Osteocyte (in vitro differentiated cells): ENCODE data around the gene DIAPH2. TPM values are rescaled to one million over a fixed set of nuclear protein-coding genes. Genes with fewer than 3 reads are reported as not detected.

Experiments used
- DNase-seq: peaks from one replicate; pipeline ENCODE4 v3.0.0; 2021; ENCODE audit warnings: mixed read lengths; ENCODE audit not compliant: unreplicated experiment; ENCODE audit errors: extremely low spot score
- H3K27ac Mint-ChIP-seq: one replicate; pipeline ENCODE4 v1.8.0; 2021; ENCODE audit warnings: mild to moderate bottlenecking, mixed read lengths; ENCODE audit not compliant: unreplicated experiment
- H3K27me3 Mint-ChIP-seq: one replicate; pipeline ENCODE4 v1.8.0; 2021; ENCODE audit warnings: mixed read lengths; ENCODE audit not compliant: unreplicated experiment
- H3K36me3 Mint-ChIP-seq: one replicate; pipeline ENCODE4 v1.8.0; 2021; ENCODE audit warnings: mixed read lengths; ENCODE audit not compliant: unreplicated experiment
- H3K4me1 Mint-ChIP-seq: one replicate; pipeline ENCODE4 v1.8.0; 2021; ENCODE audit warnings: mixed read lengths; ENCODE audit not compliant: unreplicated experiment
- H3K4me3 Mint-ChIP-seq: one replicate; pipeline ENCODE4 v1.8.0; 2021; ENCODE audit warnings: mild to moderate bottlenecking, moderate library complexity, mixed read lengths; ENCODE audit not compliant: unreplicated experiment
- H3K9me3 Mint-ChIP-seq: one replicate; pipeline ENCODE4 v1.8.0; 2021; ENCODE audit warnings: mixed read lengths; ENCODE audit not compliant: unreplicated experiment
- total RNA-seq: library from RNA; stranded (reverse); gene quantifications from 2 replicates; pipeline ENCODE4 v1.2.1, GENCODE V29; 2021
- TF ChIP-seq, protein P1 (sequence below): fragments of 200-600 bp; sonication (generic); IDR thresholded peaks from 2 replicates; pipeline ENCODE4 v1.5.0; 2021; ENCODE audit warnings: antibody characterized with exemption, mild to moderate bottlenecking, moderate library complexity

The DIAPH2 gene
- total RNA-seq, 1 donor from 2014 or later: 9.3 TPM

DNA sequence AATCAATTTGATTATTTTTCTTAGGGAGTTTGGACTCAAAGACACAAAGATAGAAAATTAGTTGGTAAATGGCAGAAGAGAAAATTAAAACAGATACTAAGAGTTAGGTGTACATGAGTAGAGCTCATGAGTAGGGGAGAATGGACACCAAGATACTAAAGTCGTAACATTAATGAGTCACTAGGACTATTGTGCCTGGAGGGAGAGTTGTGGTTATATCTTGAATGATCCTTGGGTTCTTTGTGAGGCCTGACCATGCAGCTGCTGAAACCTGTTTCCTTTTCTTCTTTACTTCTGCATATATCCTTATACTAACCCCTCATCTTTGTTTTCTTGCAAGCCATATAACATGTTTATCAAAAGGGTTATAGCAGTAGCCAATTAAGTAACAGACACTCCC, 731.8 kb downstream of the DIAPH2 start:
- no peak for DNase-seq
- H3K27me3 Mint-ChIP-seq: no peaks in the 10 kb centered on the region
- no peak overlapping the region for H3K4me3 Mint-ChIP-seq
- H3K36me3 Mint-ChIP-seq: no peaks in the 10 kb centered on the region
- TF ChIP-seq, protein P1, sequence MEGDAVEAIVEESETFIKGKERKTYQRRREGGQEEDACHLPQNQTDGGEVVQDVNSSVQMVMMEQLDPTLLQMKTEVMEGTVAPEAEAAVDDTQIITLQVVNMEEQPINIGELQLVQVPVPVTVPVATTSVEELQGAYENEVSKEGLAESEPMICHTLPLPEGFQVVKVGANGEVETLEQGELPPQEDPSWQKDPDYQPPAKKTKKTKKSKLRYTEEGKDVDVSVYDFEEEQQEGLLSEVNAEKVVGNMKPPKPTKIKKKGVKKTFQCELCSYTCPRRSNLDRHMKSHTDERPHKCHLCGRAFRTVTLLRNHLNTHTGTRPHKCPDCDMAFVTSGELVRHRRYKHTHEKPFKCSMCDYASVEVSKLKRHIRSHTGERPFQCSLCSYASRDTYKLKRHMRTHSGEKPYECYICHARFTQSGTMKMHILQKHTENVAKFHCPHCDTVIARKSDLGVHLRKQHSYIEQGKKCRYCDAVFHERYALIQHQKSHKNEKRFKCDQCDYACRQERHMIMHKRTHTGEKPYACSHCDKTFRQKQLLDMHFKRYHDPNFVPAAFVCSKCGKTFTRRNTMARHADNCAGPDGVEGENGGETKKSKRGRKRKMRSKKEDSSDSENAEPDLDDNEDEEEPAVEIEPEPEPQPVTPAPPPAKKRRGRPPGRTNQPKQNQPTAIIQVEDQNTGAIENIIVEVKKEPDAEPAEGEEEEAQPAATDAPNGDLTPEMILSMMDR: no peak
- H3K4me1 Mint-ChIP-seq: no peaks in the 10 kb centered on the region
- H3K9me3 Mint-ChIP-seq: peaks cover 15% of the 10 kb centered on the region
- H3K27ac Mint-ChIP-seq: no peak overlapping the region

DNA sequence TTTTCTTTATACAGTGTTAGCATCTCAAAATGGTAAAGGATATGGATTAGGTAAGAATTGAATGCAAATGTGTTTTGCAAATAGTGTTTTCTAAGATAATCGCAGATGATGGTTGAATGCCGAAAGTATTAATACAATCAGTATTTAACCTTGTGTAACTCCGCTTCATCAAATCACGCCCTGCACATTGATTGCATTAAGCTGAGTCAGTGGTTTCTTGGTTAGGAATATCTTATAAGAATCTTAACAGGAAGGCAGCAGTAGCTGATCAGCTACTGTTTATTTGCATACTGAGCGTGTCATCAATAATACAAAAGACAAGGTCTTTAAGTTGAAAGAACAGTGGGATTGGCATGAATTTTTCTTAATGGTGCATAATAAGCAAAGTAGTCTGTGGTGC, 744.5 kb downstream of the DIAPH2 start:
- DNase-seq: no peak
- H3K4me3 Mint-ChIP-seq: no peak overlapping the region
- no peak overlapping the region for H3K27ac Mint-ChIP-seq
- H3K4me1 Mint-ChIP-seq: no peaks in the 10 kb centered on the region
- H3K36me3 Mint-ChIP-seq: peaks cover 2% of the 10 kb centered on the region
- no peaks in the 10 kb centered on the region for H3K9me3 Mint-ChIP-seq
- H3K27me3 Mint-ChIP-seq: no peaks in the 10 kb centered on the region
- TF ChIP-seq, protein P1: no peak

DNA sequence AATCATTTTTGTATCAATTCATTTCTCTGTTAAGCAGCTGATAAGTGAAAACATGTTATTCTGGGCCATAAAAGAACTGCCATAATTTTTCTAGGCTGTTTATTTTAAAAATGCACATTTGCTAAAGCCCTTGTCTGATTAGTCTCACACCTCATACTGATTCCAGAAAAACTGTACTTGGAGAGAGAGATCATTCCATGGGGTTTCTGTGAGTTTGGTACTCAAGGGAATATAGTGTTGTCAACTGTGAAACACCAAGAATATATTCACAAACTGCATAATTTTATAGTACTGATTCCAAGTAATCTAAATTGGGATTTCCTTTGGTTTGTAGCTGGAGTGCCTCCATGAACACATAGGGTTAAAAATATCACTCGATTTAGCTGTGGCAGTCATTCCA, 746.6 kb downstream of the DIAPH2 start:
- no peak for DNase-seq
- Mint-ChIP-seq H3K4me1 (no peaks in the 10 kb centered on the region), H3K27ac (no peak overlapping the region), H3K27me3 (no peaks in the 10 kb centered on the region), H3K9me3 (no peaks in the 10 kb centered on the region), H3K4me3 (no peak overlapping the region), H3K36me3 (peaks cover 2% of the 10 kb centered on the region)
- TF ChIP-seq, protein P1: no peak

DNA sequence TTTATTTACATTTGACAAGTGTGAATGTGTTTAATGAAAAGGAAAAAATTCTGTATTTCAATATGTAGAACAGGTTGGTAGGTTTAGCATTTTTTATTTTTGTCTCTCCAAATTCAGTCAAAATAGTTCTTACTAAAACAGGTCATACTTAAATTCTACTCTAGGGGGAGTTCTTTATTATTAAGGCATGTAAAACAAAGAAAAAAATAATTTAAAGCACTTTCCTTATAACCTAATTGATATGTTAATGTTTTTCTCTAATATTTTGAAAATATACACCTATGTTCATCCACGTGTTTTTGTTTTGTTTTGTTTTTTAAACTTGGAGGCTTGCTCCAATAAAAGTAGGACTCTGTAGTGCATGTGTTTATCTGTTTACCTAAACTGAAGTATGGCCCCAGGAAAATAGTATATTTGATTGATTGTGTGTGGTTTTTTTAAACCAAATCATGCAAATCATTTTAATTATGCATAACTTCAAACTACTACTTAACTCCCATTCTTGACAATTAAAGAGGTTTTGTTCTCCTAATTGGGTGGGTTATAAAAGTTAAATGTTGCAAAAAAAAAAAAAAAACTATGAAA, 761.7 kb downstream of the DIAPH2 start:
- TF ChIP-seq, protein P1: peak; percentile 30
- no peaks in the 10 kb centered on the region for H3K4me1 Mint-ChIP-seq
- H3K27me3 Mint-ChIP-seq: no peaks in the 10 kb centered on the region
- no peak overlapping the region for H3K4me3 Mint-ChIP-seq
- H3K36me3 Mint-ChIP-seq: no peaks in the 10 kb centered on the region
- H3K27ac Mint-ChIP-seq: no peak overlapping the region
- no peaks in the 10 kb centered on the region for H3K9me3 Mint-ChIP-seq
- DNase-seq: no peak

DNA sequence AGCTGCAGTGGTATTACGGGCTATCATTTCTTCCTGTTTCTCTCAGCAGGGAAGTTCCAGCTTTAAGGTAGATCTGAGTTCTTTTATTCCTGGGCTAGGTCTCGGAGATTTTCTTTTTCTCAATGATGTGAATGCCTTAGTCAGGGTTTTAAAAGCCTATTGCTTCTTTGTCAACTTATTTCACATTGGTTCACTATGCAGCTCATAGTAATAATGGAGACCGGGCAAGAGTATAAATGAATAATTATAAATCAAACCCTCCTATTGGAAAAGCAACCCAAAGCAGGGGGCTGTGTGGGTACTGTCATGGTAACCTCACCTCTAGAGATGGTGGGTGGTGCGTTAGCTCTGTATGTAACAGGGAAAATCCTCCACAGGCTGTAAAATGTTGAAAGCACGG, 762.7 kb downstream of the DIAPH2 start:
- Mint-ChIP-seq H3K27ac (no peak overlapping the region), H3K4me1 (no peaks in the 10 kb centered on the region), H3K4me3 (no peak overlapping the region), H3K36me3 (no peaks in the 10 kb centered on the region), H3K9me3 (no peaks in the 10 kb centered on the region), H3K27me3 (no peaks in the 10 kb centered on the region)
- no peak for DNase-seq
- TF ChIP-seq, protein P1: no peak
